HEK293 (cell line): ENCODE results near the gene ADCY6.

Experiments used
- CTCF ChIA-PET: fragments of 350-600 bp; formaldehyde crosslinking; extraction: SDS; loops from one replicate; lab custom pipeline; 2021; ENCODE audit warnings: antibody characterized with exemption; lab: Yijun Ruan, JAX
- POLR2A ChIA-PET: fragments of 300-600 bp; formaldehyde crosslinking; extraction: SDS; loops from one replicate; lab custom pipeline; 2020; ENCODE audit warnings: antibody characterized with exemption, inconsistent platforms; lab: Yijun Ruan, JAX
- H3K27ac ChIP-seq: fragments of 200-500 bp; sonication (Bioruptor generic); 2 replicates; pipeline ENCODE4 v1.5.1; 2014; ENCODE audit warnings: low read depth, low read length, control low read depth, inconsistent platforms; ENCODE audit errors: extremely low read depth
- H3K36me3 ChIP-seq, 2 experiments: fragments of 200-500 bp in 1 of 2; sonication (Bioruptor generic) in 1 of 2; 1 replicate in 1 of 2; 2 replicates in 1 of 2; pipeline ENCODE4 v1.5.1; 2014 to 2017; ENCODE audit warnings: inconsistent platforms in 2 of 2, low read length in 2 of 2; ENCODE audit not compliant: control insufficient read depth in 2 of 2, insufficient read depth in 1 of 2
- H3K4me1 ChIP-seq: fragments of 200-500 bp; sonication (Bioruptor generic); 2 replicates; pipeline ENCODE4 v1.5.1; 2014; ENCODE audit warnings: mild to moderate bottlenecking, low read length, inconsistent platforms; ENCODE audit not compliant: control insufficient read depth, insufficient read depth
- H3K4me3 ChIP-seq: 2 replicates; pipeline ENCODE4 v1.5.1; 2011; ENCODE audit warnings: low read depth, mild to moderate bottlenecking, control low read depth, low read length, moderate library complexity
- H3K9me3 ChIP-seq: fragments of 200-500 bp; sonication (Bioruptor generic); 2 replicates; pipeline ENCODE4 v1.5.1; 2014; ENCODE audit warnings: low read depth, low read length, inconsistent platforms; ENCODE audit not compliant: control insufficient read depth, insufficient read depth
- ATF2 ChIP-seq: fragments of 450-650 bp; formaldehyde crosslinking; IDR thresholded peaks from 2 replicates; pipeline ENCODE4 v1.5.1; 2016; ENCODE audit warnings: missing biosample characterization, missing genetic modification characterization, low read depth
- BCL11B ChIP-seq: fragments of 450-650 bp; formaldehyde crosslinking; IDR thresholded peaks from 2 replicates; pipeline ENCODE4 v1.5.1; 2016; ENCODE audit warnings: low read depth, missing biosample characterization, missing genetic modification characterization
- HOXD13 ChIP-seq: sonication (generic); formaldehyde crosslinking; IDR thresholded peaks from 2 replicates; pipeline ENCODE4 v1.8.0; 2022; ENCODE audit warnings: missing genetic modification reagents, borderline replicate concordance
- KLF1 ChIP-seq: fragments of 450-650 bp; formaldehyde crosslinking; IDR thresholded peaks from 2 replicates; pipeline ENCODE4 v1.5.1; 2016; ENCODE audit warnings: missing biosample characterization, missing genetic modification characterization
- KLF16 ChIP-seq: fragments of 450-650 bp; formaldehyde crosslinking; IDR thresholded peaks from 2 replicates; pipeline ENCODE4 v1.5.1; 2017; ENCODE audit warnings: missing biosample characterization, missing genetic modification characterization
- KLF8 ChIP-seq: fragments of 450-650 bp; formaldehyde crosslinking; IDR thresholded peaks from 2 replicates; pipeline ENCODE4 v1.5.1; 2016; ENCODE audit warnings: missing biosample characterization, missing genetic modification characterization
- PATZ1 ChIP-seq: fragments of 450-650 bp; formaldehyde crosslinking; IDR thresholded peaks from 2 replicates; pipeline ENCODE4 v1.5.1; 2016; ENCODE audit warnings: missing biosample characterization, missing genetic modification characterization
- TRIM28 ChIP-seq: IDR thresholded peaks from 2 replicates; pipeline ENCODE4 v1.6.1; 2011; ENCODE audit warnings: low read length, control low read depth, borderline replicate concordance
- TSHZ1 ChIP-seq: fragments of 450-650 bp; formaldehyde crosslinking; IDR thresholded peaks from 2 replicates; pipeline ENCODE4 v1.5.1; 2016; ENCODE audit warnings: missing biosample characterization, missing genetic modification characterization, borderline replicate concordance
- ZNF174 ChIP-seq: fragments of 450-650 bp; formaldehyde crosslinking; IDR thresholded peaks from 2 replicates; pipeline ENCODE4 v1.5.0; 2017; ENCODE audit warnings: missing biosample characterization, mild to moderate bottlenecking, missing genetic modification characterization
- ZNF184 ChIP-seq: fragments of 450-650 bp; IDR thresholded peaks from 2 replicates; pipeline ENCODE4 v1.5.1; 2018; ENCODE audit warnings: missing biosample characterization, mild to moderate bottlenecking, missing genetic modification characterization
- ZNF223 ChIP-seq: fragments of 450-650 bp; formaldehyde crosslinking; IDR thresholded peaks from 2 replicates; pipeline ENCODE4 v1.5.1; 2016; ENCODE audit warnings: missing biosample characterization, missing genetic modification characterization
- ZNF350 ChIP-seq: fragments of 450-650 bp; formaldehyde crosslinking; IDR thresholded peaks from 2 replicates; pipeline ENCODE4 v1.5.0; 2017; ENCODE audit warnings: missing biosample characterization, mild to moderate bottlenecking, missing genetic modification characterization
- ZNF514 ChIP-seq: fragments of 450-650 bp; formaldehyde crosslinking; IDR thresholded peaks from 2 replicates; pipeline ENCODE4 v1.5.1; 2016; ENCODE audit warnings: missing biosample characterization, missing genetic modification characterization
- ZNF610 ChIP-seq: fragments of 450-650 bp; formaldehyde crosslinking; IDR thresholded peaks from 2 replicates; pipeline ENCODE4 v1.5.1; 2016; ENCODE audit warnings: missing biosample characterization, missing genetic modification characterization, borderline replicate concordance
- ZNF639 ChIP-seq: fragments of 450-650 bp; formaldehyde crosslinking; IDR thresholded peaks from 2 replicates; pipeline ENCODE4 v1.5.1; 2016; ENCODE audit warnings: missing biosample characterization, missing genetic modification characterization
- ZNF692 ChIP-seq: fragments of 450-650 bp; formaldehyde crosslinking; IDR thresholded peaks from 2 replicates; pipeline ENCODE4 v1.5.1; 2016; ENCODE audit warnings: missing biosample characterization, missing genetic modification characterization
- ZSCAN30 ChIP-seq: fragments of 450-650 bp; IDR thresholded peaks from 2 replicates; pipeline ENCODE4 v1.5.1; 2018; ENCODE audit warnings: missing biosample characterization, mild to moderate bottlenecking, missing genetic modification characterization, moderate library complexity

Gene ADCY6

DNA sequence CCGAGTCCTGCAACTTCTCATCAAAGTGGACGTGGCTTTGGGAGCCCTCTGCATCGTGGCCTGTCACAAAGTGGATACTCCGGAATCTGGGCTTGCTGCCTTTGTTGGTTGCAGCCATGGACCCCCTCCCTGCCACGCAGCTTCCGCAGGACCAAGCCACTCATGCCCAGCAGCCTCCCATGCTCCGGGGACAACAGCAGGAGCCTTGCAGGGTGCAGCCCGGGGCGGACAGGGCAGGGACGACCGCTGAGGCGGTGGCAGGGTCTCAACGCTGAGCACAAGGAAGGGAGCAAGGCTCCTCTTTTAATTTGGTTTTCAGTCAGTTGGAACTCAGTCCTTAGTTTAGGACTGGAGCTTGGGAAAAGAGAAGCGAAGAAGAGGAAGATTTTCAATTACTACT is 12.1 kb upstream of the ADCY6 start:
- Histone ChIP-seq H3K36me3 (no peaks in the 10 kb centered on the region), H3K9me3 (no peaks in the 10 kb centered on the region), H3K27ac (no peak overlapping the region)
- TF ChIP-seq ZNF184 (tag by site-specific recombination) (no peak), ZSCAN30 (tag by site-specific recombination) (no peak), HOXD13 (no peak), ZNF514 (tag by site-specific recombination) (no peak), ZNF639 (tag by site-specific recombination) (no peak), TRIM28 (no peak), ZNF350 (tag by site-specific recombination) (no peak), KLF8 (tag by site-specific recombination) (no peak), ZNF692 (tag by site-specific recombination) (no peak), KLF1 (tag by site-specific recombination) (no peak), ZNF223 (tag by site-specific recombination) (no peak), ZNF174 (tag by site-specific recombination) (no peak), KLF16 (tag by site-specific recombination) (no peak), TSHZ1 (tag by site-specific recombination) (no peak), ZNF610 (tag by site-specific recombination) (no peak), BCL11B (tag by site-specific recombination) (no peak), PATZ1 (tag by site-specific recombination) (no peak), ATF2 (no peak)
- TF ChIP-seq, all 188 proteins: peak for 0
- Histone ChIP-seq H3K4me3 (no peak overlapping the region), H3K4me1 (no peaks in the 10 kb centered on the region)
- CTCF ChIA-PET: interaction anchor here (0.7 to 1.7 kb wide), 3 partner anchors 11 to 14 kb away, joined by 3 to 10 read pairs (median 5); no protein-coding TSS in a partner anchor
- POLR2A ChIA-PET: interaction anchor here (0.7 kb wide), 1 partner anchor 12 kb away, joined by 5 read pairs; no protein-coding TSS in a partner anchor
